PC-9 (cell line): ENCODE results near the gene CDK11B. TPM values are rescaled to one million over a fixed set of nuclear protein-coding genes. Genes with fewer than 3 reads are reported as not detected.
A peak's percentile ranks its signal among the peaks of the same experiment; 100 is the strongest.

ENCODE experiments used
- BruUV-seq: library from RNA; stranded (reverse); fragments of 400-500 nt; replicated peaks from 2 replicates; lab custom pipeline; 2021; lab: Mats Ljungman, UMichigan
- CTCF ChIA-PET: fragments of 300-600 bp; sonication (Branson Sonifier 250); formaldehyde crosslinking; loops from one replicate; lab custom pipeline; 2022; ENCODE audit warnings: antibody characterized with exemption; lab: Charles Lee
- POLR2A ChIA-PET: fragments of 300-600 bp; sonication (Branson Sonifier 250); formaldehyde crosslinking; loops from one replicate; lab custom pipeline; 2022; ENCODE audit warnings: antibody characterized with exemption; ENCODE audit not compliant: unreplicated experiment; lab: Charles Lee
- DNase-seq, 2 experiments: peaks; one replicate each; pipeline versions ENCODE4 v3.0.0 to v3.0.0-alpha.2; 2015 to 2022; ENCODE audit warnings: mixed read lengths in 1 of 2
- H2AFZ ChIP-seq: fragments of 200-600 bp; sonication (generic); 2 replicates; pipeline ENCODE4 v1.8.1; 2017; ENCODE audit warnings: antibody characterized with exemption
- H3F3A ChIP-seq: fragments of 200-600 bp; sonication (generic); 2 replicates; pipeline ENCODE4 v1.8.1; 2017; ENCODE audit warnings: antibody characterized with exemption, mild to moderate bottlenecking, low read depth; ENCODE audit not compliant: insufficient read depth
- H3K27ac ChIP-seq: fragments of 200-600 bp; sonication (generic); 2 replicates; pipeline ENCODE4 v1.6.1; 2016; ENCODE audit warnings: mixed run types
- H3K27me3 ChIP-seq: fragments of 200-600 bp; sonication (generic); 2 replicates; pipeline ENCODE4 v1.6.1; 2016; ENCODE audit warnings: low read depth, mixed run types; ENCODE audit not compliant: insufficient read depth
- H3K36me3 ChIP-seq: fragments of 200-600 bp; sonication (generic); 2 replicates; pipeline ENCODE4 v1.6.1; 2016; ENCODE audit warnings: low read depth, mixed run types
- H3K4me1 ChIP-seq: fragments of 200-600 bp; sonication (generic); replicated peaks from 2 replicates; pipeline ENCODE4 v1.6.1; 2016; ENCODE audit warnings: mixed run types; ENCODE audit not compliant: insufficient read depth
- H3K4me2 ChIP-seq: fragments of 200-600 bp; sonication (generic); 2 replicates; pipeline ENCODE4 v1.6.1; 2017; ENCODE audit warnings: mixed run types
- H3K4me3 ChIP-seq: fragments of 200-600 bp; sonication (generic); 2 replicates; pipeline ENCODE4 v1.6.1; 2016; ENCODE audit warnings: mixed run types
- H3K79me2 ChIP-seq: fragments of 200-600 bp; sonication (generic); 2 replicates; pipeline ENCODE4 v1.6.1; 2017; ENCODE audit warnings: low read depth, mixed run types
- H3K9me2 ChIP-seq: fragments of 200-600 bp; sonication (generic); 2 replicates; pipeline ENCODE4 v1.8.1; 2017; ENCODE audit warnings: mild to moderate bottlenecking; ENCODE audit not compliant: insufficient read depth
- H3K9me3 ChIP-seq: fragments of 200-600 bp; sonication (generic); 2 replicates; pipeline ENCODE4 v1.8.1; 2016; ENCODE audit warnings: low read depth; ENCODE audit not compliant: insufficient read depth
- H4K20me1 ChIP-seq: fragments of 200-600 bp; sonication (generic); 2 replicates; pipeline ENCODE4 v1.8.1; 2017; ENCODE audit not compliant: insufficient read depth
- EZH2 ChIP-seq: fragments of 200-600 bp; sonication (generic); IDR thresholded peaks from 2 replicates; pipeline ENCODE4 v1.8.0; 2017; ENCODE audit warnings: antibody characterized with exemption, low read depth
- intact Hi-C: fragments of 100-400 bp; cut with micrococcal nuclease; formaldehyde crosslinking; loops from one replicate; pipeline ENCODE4 v1.10.0; 2022; ENCODE audit not compliant: unreplicated experiment
- total RNA-seq: library from RNA; stranded (reverse); gene quantifications from 2 replicates; pipeline ENCODE4 v1.2.3, GENCODE V29; 2021
- TF ChIP-seq, protein P1 (sequence below): fragments of 200-600 bp; sonication (generic); conservative IDR thresholded peaks from 2 replicates; pipeline ENCODE4 v1.6.1; 2017; ENCODE audit warnings: mixed run types, antibody characterized with exemption, mild to moderate bottlenecking, moderate library complexity

Gene CDK11B
- total RNA-seq, 1 experiment from 2014 or later: 21.2 TPM

- H3K9me2 ChIP-seq: no peaks in the 10 kb centered on the region
- H3K27ac ChIP-seq: no peak overlapping the region
- no peaks in the 10 kb centered on the region for H4K20me1 ChIP-seq
- H3K27me3 ChIP-seq: no peaks in the 10 kb centered on the region
- no peaks in the 10 kb centered on the region for H3F3A ChIP-seq
- H3K36me3 ChIP-seq: peaks cover 13% of the 10 kb centered on the region
- H3K79me2 ChIP-seq: no peaks in the 10 kb centered on the region
- H3K4me1 ChIP-seq: no peaks in the 10 kb centered on the region
- ChIA-PET CTCF (no interaction called here), POLR2A (no interaction called here)
- H3K4me3 ChIP-seq: no peak overlapping the region
- no TSS peak for BruUV-seq
- H3K9me3 ChIP-seq: no peaks in the 10 kb centered on the region
- no peak overlapping the region for H2AFZ ChIP-seq
- DNase-seq: no peak
- no peak overlapping the region for H3K4me2 ChIP-seq
- TF ChIP-seq, protein P1, sequence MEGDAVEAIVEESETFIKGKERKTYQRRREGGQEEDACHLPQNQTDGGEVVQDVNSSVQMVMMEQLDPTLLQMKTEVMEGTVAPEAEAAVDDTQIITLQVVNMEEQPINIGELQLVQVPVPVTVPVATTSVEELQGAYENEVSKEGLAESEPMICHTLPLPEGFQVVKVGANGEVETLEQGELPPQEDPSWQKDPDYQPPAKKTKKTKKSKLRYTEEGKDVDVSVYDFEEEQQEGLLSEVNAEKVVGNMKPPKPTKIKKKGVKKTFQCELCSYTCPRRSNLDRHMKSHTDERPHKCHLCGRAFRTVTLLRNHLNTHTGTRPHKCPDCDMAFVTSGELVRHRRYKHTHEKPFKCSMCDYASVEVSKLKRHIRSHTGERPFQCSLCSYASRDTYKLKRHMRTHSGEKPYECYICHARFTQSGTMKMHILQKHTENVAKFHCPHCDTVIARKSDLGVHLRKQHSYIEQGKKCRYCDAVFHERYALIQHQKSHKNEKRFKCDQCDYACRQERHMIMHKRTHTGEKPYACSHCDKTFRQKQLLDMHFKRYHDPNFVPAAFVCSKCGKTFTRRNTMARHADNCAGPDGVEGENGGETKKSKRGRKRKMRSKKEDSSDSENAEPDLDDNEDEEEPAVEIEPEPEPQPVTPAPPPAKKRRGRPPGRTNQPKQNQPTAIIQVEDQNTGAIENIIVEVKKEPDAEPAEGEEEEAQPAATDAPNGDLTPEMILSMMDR: no peak
- TF ChIP-seq EZH2: no peak
- intact Hi-C loops: no loop called here
Observed at GRCh38 chr1:1669468-1670440, 10.9 kb upstream of the CDK11B start.

- no peaks in the 10 kb centered on the region for H4K20me1 ChIP-seq
- TF ChIP-seq EZH2: no peak
- H3K4me2 ChIP-seq: no peak overlapping the region
- H3K27me3 ChIP-seq: no peaks in the 10 kb centered on the region
- no peaks in the 10 kb centered on the region for H3K9me3 ChIP-seq
- CTCF ChIA-PET: no interaction called here
- H3F3A ChIP-seq: no peaks in the 10 kb centered on the region
- intact Hi-C loops: no loop called here
- no TSS peak for BruUV-seq
- H2AFZ ChIP-seq: no peak overlapping the region
- H3K79me2 ChIP-seq: no peaks in the 10 kb centered on the region
- POLR2A ChIA-PET: no interaction called here
- no peaks in the 10 kb centered on the region for H3K4me1 ChIP-seq
- H3K9me2 ChIP-seq: no peaks in the 10 kb centered on the region
- H3K36me3 ChIP-seq: peaks cover 13% of the 10 kb centered on the region
- no peak for DNase-seq
- H3K27ac ChIP-seq: no peak overlapping the region
- no peak overlapping the region for H3K4me3 ChIP-seq
Observed at GRCh38 chr1:1666526-1666925, 7.7 kb upstream of the CDK11B start.

DNA sequence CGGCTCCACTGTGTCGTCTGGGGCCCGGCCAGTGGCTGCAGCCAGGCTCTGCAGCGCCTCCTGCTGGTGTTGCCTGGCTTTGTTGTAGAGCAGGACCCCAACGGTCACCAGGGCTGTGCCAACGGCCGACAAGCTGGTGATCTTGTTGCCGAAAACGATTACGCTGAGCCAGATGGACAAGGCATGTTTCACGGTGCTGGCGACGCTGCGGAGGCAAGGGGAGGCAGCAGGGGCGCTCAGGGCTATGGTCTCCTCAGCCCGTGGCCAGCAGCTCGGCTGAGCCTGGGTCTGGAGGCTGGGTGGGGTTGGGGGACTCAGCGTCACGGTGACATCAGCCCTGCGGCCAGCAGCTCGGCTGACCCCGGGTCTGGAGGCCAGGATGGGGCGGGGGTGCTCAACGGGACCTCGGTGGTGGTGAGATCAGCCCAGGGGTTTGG is 7.0 kb upstream of the CDK11B start:
- intact Hi-C loops: no loop called here
- no peaks in the 10 kb centered on the region for H3K79me2 ChIP-seq
- ChIA-PET POLR2A (no interaction called here), CTCF (no interaction called here)
- no peaks in the 10 kb centered on the region for H3K4me1 ChIP-seq
- BruUV-seq: no TSS peak
- H3K36me3 ChIP-seq: peaks cover 13% of the 10 kb centered on the region
- H3F3A ChIP-seq: no peaks in the 10 kb centered on the region
- no peak overlapping the region for H3K4me3 ChIP-seq
- TF ChIP-seq, protein P1: peak; percentile 46; the same call in 1 of the 2 replicates
- no peak for TF ChIP-seq EZH2
- no peaks in the 10 kb centered on the region for H4K20me1 ChIP-seq
- DNase-seq: no peak
- H3K9me3 ChIP-seq: no peaks in the 10 kb centered on the region
- no peaks in the 10 kb centered on the region for H3K27me3 ChIP-seq
- H3K27ac ChIP-seq: no peak overlapping the region
- H3K9me2 ChIP-seq: no peaks in the 10 kb centered on the region
- H2AFZ ChIP-seq: no peak overlapping the region
- no peak overlapping the region for H3K4me2 ChIP-seq
